GM04504 (cell line): Measurements from ENCODE around the gene DNAH8.

Experiments
- DNase-seq: peaks from one replicate; pipeline ENCODE4 v3.0.0-alpha.2; 2012; ENCODE audit warnings: low read depth

DNAH8 gene

DNA sequence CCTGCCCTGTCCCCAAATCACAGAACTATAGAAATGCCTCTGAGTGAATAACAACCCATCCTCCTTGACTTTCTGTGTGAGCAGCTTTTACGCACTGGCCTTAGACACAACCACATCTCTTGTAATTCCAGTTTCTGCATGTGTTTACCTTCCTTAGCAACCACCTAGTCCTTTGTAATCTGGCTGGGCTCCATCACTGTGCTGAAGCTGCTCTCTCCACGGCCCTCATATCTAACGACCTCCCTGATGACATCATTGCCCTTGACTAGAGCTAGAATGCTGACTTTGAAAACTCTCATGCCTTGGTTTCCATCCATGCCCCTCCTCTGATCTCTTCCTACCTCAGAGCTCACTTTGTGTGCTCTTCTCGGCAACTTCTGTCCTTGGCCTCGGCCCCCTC is 303.0 kb downstream of the DNAH8 start:
- no peak for DNase-seq

GRCh38 chr6:39020136-39020535 is 305.0 kb downstream of the DNAH8 start:
- no peak for DNase-seq

DNA sequence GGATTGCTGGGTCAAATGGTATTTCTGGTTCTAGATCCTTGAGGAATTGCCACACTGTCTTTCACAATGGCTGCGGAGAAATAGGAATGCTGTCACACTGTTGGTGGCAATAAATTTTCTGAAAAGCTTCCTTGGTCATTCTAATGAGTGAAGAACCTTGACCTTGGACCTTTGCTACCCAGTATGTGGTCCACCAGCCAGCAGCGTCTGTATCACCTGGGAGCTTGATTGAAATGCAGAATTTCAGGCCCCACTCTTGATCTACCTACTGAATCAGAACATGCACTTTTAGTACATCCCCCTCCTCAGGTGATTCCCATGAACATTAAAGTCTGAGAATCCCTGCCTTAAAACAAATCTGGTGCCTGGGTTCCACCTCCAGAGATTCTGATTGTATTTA is 305.9 kb downstream of the DNAH8 start:
- no peak for DNase-seq

DNA sequence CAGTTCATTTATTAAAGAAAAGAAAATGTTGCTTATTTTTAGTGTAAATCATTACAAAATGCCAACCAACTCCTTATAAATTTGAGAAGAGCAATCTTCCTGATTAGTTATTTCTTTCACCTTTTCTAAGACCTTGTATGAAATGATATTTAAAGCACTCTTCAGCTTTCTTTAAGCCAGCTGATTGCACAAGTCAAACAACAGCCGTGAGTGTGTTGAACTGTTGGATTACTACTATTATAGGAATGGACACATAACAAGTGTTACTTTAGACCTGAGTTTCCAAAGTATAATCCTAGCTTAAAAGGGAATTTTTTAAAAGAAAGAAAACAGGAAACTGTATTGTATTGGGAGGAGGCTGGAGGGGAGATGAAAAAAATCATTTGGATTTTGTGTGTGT is 306.7 kb downstream of the DNAH8 start:
- DNase-seq = no peak

DNA sequence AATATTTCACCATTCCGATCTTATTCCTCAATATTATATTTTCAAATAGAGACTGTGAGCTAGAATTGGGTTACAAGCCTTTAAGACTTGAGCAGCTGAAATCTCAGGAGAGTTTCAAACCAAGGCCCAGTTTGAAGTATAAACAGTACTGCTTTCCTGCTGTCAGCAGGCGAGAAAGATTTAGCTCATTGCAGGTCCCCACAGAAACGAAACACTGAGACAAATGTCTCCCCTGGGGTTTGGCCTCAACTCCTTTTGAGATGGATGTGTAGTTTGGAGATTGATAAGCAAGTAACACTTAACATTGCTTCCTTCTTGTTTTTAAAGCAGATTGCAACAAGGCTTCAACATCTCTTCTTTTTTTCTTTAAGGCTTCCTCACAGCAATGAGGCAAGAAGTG is 311.1 kb downstream of the DNAH8 start:
- no peak for DNase-seq

- peak; percentile 3 for DNase-seq
Measured at GRCh38 chr6:39029156-39030011, 314.3 kb downstream of the DNAH8 start.

- DNase-seq = no peak
Measured at GRCh38 chr6:39035681-39036080, 320.6 kb downstream of the DNAH8 start.

DNA sequence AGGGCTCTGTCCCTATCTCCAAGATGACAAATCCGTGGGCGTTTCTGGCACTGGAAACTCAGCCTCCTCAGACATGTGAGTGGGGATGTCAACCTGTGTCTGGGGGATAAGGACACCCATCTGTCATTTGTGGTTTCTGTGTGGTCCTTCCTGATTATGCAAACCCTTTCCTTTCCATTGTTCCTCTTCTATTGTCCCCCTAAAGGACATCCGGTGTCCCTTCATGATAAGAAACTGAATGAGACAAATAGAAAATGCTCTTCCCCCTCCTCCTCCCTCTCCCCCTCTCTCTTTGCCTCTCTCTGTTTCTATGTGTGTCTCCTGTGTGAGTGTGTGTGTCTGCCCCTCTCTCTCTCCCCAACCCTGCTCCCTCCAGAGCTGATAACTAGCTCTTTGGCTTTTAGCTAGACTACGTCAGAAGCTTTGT is 322.0 kb downstream of the DNAH8 start:
- no peak for DNase-seq

DNA sequence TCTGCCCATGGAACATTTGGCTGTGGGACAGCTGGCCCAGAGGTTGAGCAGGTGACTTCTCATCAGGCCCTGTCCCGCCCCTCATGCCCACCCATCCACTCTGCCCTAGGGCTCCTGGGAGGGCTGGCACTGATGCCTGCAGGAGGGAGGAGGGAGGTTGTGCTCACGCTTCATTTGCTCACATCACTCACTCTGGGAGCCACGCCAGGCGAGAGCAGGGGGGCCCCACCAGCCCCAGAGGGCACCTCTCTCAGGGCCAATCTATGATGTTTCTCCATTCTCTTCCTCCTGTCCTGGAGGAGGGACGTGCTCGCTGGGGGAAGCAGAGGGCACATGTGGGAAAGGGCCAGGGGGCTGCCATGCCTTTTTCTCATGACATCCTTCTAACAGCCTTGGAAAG is 322.6 kb downstream of the DNAH8 start:
- DNase-seq = no peak

GRCh38 chr6:39040080-39040673 is 325.1 kb downstream of the DNAH8 start:
- no peak for DNase-seq

DNA sequence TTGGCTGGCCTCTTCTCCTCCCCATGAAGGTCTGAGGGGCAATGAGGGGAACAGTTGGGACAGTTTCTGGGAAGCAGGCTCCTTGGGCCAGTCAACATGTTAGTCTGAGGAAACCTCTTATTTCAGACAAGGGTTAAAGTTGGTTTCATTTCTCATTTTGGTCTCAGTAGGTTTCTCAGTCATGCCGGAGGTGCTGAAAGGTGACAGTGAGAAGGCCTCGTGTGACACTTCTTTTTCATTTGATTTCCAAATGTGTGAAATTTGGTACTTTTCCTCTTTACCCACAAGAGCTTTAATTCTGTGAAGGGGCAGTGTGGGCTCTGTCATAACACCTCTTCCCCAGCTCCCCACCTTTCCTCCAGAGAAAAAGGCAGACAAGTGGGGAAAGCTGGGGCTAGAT is 326.0 kb downstream of the DNAH8 start:
- DNase-seq = no peak

DNA sequence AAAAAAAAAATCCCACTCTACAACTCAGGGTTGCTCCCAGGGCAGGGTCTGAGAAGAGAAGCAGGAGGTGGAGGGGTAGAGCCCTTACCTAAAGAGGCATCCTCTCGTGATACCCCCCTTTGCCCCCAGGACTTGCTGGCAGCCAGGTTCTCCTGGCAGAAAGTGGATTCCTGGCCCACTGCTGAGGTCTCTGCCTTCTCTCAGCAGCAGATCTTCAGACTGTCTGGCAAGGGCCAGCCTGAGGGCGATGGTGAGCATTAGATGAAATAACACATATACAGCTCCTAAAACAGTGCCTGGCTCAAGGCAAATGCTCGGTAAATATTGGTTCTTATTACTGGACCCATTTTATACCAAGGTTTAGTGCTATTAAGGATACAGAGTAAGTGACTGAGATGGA is 328.7 kb downstream of the DNAH8 start:
- no peak for DNase-seq

DNA sequence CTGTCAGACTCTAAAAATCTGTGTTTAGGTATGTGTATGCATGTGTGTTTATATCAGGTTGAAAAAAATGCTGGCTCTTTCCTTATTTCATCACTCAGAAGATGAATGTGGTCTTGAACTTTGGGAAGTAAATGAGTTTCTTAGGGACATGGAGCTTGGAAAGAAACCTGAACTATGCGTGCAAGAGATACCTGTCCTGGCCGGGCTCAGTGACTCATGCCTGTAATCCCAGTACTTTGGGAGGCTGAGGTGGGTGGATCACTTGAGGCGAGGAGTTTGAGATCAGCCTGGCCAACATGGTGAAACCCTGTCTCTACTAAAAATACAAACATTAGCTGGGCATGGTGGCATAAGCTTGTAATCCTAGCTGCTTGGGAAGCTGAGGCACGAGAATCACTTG is 329.1 kb downstream of the DNAH8 start:
- DNase-seq = no peak

DNA sequence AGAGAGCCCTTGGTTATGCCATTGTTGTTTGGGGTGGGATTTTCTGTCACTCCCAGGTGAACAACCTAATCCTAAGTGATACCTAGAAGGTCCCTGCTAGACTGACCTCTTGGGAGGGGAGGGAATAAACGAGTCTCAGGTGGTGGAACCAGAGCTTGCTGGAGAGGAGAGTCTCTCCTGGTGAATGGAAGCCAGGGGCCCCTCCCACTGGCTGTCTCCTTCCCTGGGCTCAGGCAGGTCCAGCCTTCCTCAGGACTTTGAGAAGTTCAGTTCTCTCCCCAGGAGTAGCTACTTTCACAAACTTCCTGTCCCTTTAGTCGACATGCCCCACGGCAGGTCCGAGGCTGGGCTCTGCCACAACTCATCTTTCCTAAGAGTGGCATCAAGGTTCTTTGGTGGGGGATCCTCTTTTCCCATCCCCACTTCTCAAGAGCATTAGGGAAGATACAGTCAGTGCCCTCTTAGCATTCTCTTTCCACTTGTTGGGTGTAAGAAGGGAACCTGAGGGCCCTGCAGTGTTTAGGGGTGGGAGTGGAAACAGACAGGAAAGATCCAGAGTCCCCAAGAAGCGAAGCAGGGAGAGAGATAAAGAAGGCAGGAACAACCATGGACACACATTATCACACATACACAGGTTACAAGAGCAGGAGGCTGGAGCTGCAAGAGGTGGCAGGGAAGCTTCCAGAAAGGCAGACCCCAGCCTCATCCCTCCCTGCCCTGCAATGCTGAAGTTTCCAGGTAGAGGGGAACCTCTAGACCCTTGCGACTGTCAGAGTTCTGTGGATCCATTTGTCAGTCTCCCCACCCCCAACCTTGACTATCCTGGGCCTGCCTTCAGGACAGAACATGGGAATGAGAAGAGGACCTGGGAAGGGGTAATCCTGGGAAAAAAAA is 332.6 kb downstream of the DNAH8 start:
- DNase-seq = no peak

GRCh38 chr6:39048481-39049399 is 333.6 kb downstream of the DNAH8 start, which contains the start of gene GLP1R:
TSS of gene GLP1R (plus strand) at chr6:39048781. CDS start at chr6:39048841, 60 bp downstream.
- DNase-seq = no peak

DNA sequence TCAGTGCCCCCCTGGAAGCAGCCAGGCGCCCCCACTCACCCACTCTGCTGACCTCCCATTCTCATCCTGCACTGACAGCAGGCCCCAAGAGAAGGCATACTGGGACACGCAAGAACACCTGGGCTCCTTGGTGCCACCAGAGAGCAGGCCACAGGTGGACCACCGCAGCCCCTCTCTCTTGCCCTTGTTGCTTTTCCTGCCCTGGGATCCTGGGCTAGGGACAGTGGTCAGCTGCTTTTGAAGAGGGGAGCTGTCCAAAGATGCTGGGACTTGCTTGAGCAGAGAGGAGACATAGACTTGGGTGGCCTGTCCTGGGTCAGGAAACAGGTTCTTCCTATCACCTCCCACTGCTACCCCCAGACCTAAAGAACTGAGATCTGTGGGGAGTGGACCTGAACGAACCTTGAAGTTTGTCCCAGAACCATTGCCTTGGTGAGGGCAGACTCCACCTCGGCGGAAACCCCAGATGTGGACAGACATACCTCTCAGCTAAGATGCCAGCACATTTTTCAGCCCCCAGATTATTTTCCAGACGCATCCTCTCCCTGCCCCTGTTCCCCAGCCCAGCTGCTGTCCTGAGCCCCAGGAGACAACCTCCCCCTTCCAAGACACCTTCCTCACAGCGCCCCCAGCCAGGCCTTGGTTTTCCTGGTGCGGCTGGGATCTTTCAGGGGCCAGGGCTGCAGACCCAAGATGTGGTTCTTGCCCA is 334.6 kb downstream of the DNAH8 start:
- no peak for DNase-seq

GRCh38 chr6:39050453-39051112 is 335.5 kb downstream of the DNAH8 start:
- no peak for DNase-seq

- no peak for DNase-seq
Measured at GRCh38 chr6:39051399-39052122, 336.4 kb downstream of the DNAH8 start.

DNA sequence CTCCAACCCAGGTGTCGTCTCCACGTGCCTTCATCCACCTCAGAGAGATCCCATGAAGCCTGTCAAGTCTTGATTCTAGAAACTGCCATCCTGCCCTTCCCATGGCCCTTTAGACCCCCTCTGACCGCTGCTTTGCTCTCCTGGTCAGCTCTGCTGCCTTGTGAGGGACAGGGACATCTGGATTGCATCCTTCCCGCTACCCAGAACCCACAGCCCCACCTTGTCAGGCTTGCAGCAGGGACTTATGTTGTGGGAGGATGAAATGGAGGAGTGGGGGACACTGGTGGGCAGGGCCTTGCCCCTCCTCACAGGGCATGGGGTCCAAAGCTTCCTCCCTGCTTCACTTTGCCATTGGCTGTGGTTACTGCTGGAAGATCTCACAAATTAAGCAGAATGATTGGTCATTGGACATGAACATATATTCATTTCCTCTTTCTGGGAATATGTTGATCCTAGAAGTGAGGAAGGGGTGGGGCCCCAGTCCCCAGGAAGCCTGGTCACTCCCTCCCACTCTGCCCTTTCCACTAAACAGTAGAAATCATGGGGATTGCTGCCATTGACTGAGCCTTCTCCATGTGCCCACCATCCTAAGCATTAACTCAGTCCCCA is 338.0 kb downstream of the DNAH8 start:
- DNase-seq = no peak
